ENCODE results near the gene GPR6. TPM values are rescaled to one million over a fixed set of nuclear protein-coding genes. Genes with fewer than 3 reads are reported as not detected.

The GPR6 gene
- total and polyA plus RNA-seq, 7 donors, result not detected

DNA sequence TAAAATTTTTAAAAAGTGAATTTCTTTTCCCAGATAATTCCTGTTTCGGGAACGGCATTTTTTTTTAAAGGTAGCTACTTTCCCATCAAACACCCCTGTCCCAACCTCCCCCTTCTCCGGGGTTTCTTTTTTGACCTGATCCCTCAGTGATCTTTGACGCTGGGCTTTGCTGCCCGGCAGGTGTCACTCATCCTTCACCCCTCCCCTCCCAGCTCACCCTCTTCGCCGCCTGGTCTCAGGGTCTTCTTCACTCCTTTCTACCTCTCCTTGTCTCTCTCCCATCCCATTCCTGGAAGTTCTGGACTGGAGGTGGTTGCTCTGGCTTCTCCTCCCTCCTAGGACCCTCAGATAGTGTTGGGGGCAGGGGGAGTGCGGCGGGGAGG lies 329 bp upstream of the GPR6 start:
- DNase-seq, result no peak
- WGBS, 2 donors, result 19 to 35% methylated on average over 9 of the region's 9 CpGs
- Histone ChIP-seq H3K36me3 (no peaks in the 10 kb centered on the region), H3K27ac (no peak overlapping the region), H3K4me3 (no peak overlapping the region), H3K9me3 (no peaks in the 10 kb centered on the region), H3K4me1 (no peaks in the 10 kb centered on the region), H3K27me3 (peaks cover 11 to 46% (median 31%) of the 10 kb centered on the region in 3 donors)
- no peak for TF ChIP-seq POLR2AphosphoS5 (IDR thresholded peaks at IDR 0.05)
- TF ChIP-seq EP300 (IDR thresholded peaks at IDR 0.05), result no peak
- intact Hi-C loops (cut with DNase I), result no loop called here

DNA sequence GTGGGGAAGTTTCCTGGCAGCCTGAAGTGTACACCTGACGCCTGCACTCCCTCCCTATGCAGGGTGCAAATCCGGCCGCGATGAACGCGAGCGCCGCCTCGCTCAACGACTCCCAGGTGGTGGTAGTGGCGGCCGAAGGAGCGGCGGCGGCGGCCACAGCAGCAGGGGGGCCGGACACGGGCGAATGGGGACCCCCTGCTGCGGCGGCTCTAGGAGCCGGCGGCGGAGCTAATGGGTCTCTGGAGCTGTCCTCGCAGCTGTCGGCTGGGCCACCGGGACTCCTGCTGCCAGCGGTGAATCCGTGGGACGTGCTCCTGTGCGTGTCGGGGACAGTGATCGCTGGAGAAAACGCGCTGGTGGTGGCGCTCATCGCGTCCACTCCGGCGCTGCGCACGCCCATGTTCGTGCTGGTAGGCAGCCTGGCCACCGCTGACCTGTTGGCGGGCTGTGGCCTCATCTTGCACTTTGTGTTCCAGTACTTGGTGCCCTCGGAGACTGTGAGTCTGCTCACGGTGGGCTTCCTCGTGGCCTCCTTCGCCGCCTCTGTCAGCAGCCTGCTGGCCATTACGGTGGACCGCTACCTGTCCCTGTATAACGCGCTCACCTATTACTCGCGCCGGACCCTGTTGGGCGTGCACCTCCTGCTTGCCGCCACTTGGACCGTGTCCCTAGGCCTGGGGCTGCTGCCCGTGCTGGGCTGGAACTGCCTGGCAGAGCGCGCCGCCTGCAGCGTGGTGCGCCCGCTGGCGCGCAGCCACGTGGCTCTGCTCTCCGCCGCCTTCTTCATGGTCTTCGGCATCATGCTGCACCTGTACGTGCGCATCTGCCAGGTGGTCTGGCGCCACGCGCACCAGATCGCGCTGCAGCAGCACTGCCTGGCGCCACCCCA lies 1.2 kb downstream of the GPR6 start:
- H3K27ac ChIP-seq, result no peak overlapping the region
- no peak for TF ChIP-seq POLR2AphosphoS5 (IDR thresholded peaks at IDR 0.05)
- no peak for TF ChIP-seq EP300 (IDR thresholded peaks at IDR 0.05)
- no peak for TF ChIP-seq POLR2A (IDR thresholded peaks at IDR 0.05)
- TF ChIP-seq, protein P1, sequence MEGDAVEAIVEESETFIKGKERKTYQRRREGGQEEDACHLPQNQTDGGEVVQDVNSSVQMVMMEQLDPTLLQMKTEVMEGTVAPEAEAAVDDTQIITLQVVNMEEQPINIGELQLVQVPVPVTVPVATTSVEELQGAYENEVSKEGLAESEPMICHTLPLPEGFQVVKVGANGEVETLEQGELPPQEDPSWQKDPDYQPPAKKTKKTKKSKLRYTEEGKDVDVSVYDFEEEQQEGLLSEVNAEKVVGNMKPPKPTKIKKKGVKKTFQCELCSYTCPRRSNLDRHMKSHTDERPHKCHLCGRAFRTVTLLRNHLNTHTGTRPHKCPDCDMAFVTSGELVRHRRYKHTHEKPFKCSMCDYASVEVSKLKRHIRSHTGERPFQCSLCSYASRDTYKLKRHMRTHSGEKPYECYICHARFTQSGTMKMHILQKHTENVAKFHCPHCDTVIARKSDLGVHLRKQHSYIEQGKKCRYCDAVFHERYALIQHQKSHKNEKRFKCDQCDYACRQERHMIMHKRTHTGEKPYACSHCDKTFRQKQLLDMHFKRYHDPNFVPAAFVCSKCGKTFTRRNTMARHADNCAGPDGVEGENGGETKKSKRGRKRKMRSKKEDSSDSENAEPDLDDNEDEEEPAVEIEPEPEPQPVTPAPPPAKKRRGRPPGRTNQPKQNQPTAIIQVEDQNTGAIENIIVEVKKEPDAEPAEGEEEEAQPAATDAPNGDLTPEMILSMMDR (IDR thresholded peaks at IDR 0.05), result no peak
- intact Hi-C loops (cut with DNase I), result no loop called here
- no peak overlapping the region for H3K4me3 ChIP-seq
- no peak for DNase-seq
- 16 to 41% methylated on average over 81 of the region's 81 CpGs for WGBS, 2 donors
- no peaks in the 10 kb centered on the region for H3K9me3 ChIP-seq
- peaks cover 11 to 46% (median 31%) of the 10 kb centered on the region in 3 donors for H3K27me3 ChIP-seq
- H3K4me1 ChIP-seq, result no peaks in the 10 kb centered on the region
- H3K36me3 ChIP-seq, result no peaks in the 10 kb centered on the region

DNA sequence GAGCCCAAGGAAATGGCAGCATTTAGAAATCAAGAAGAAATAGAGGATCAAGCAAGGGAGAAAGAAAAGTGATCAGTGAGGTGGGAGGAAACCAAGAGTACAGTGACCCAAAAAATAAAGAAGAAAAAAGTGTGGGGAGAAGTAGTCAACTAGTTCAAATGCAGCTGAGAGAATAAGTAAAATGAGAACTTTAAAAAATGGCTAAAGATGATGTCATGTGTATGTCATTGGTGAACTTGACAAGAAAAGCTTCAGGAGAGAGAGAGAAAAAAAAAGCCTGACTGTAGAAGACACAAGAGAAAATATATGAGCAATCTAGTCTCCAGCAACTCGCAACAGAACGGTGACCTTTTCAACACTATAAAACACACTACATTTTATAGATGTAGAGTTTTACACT lies 6.3 kb downstream of the GPR6 start:
- no peak for DNase-seq
- WGBS, 2 donors, result 81 to 85% methylated on average over 2 of the region's 2 CpGs
- TF ChIP-seq, protein P1 (IDR thresholded peaks at IDR 0.05), result no peak
- TF ChIP-seq EP300 (IDR thresholded peaks at IDR 0.05) (no peak), POLR2A (IDR thresholded peaks at IDR 0.05) (no peak), POLR2AphosphoS5 (IDR thresholded peaks at IDR 0.05) (no peak)
- Histone ChIP-seq H3K27me3 (peaks cover 5 to 15% (median 10%) of the 10 kb centered on the region in 3 donors), H3K4me3 (no peak overlapping the region), H3K36me3 (no peaks in the 10 kb centered on the region), H3K4me1 (no peaks in the 10 kb centered on the region), H3K9me3 (no peaks in the 10 kb centered on the region), H3K27ac (no peak overlapping the region)
- intact Hi-C loops (cut with DNase I), result no loop called here

DNA sequence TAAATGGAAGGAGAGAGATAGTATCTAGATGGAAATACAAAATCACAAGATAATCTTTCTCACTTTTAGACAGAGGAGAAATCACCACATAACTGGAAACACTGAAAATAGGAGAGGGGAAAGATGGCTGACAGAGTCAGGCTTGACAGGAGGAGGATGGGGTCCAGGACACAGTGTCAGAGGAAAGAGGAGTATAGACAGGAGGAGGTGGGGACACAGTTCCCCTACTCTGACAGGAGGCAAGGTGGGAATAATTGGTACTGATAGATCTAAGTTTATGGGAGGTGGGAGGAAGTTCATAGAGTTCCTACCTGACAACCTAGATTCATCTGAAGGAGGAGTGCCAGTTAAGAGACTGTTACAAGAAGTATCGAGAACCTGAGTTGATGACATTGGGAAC lies 9.1 kb downstream of the GPR6 start:
- no peaks in the 10 kb centered on the region for H3K9me3 ChIP-seq
- intact Hi-C loops (cut with DNase I), result no loop called here
- no peak for DNase-seq
- 91 to 92% methylated on average over 1 of the region's 1 CpG for WGBS, 2 donors
- no peak overlapping the region for H3K27ac ChIP-seq
- TF ChIP-seq EP300 (IDR thresholded peaks at IDR 0.05) (no peak), POLR2A (IDR thresholded peaks at IDR 0.05) (no peak), POLR2AphosphoS5 (IDR thresholded peaks at IDR 0.05) (no peak)
- TF ChIP-seq, protein P1 (IDR thresholded peaks at IDR 0.05), result no peak
- H3K36me3 ChIP-seq, result no peaks in the 10 kb centered on the region
- no peak overlapping the region for H3K4me3 ChIP-seq
- no peaks in the 10 kb centered on the region for H3K27me3 ChIP-seq
- no peaks in the 10 kb centered on the region for H3K4me1 ChIP-seq

DNA sequence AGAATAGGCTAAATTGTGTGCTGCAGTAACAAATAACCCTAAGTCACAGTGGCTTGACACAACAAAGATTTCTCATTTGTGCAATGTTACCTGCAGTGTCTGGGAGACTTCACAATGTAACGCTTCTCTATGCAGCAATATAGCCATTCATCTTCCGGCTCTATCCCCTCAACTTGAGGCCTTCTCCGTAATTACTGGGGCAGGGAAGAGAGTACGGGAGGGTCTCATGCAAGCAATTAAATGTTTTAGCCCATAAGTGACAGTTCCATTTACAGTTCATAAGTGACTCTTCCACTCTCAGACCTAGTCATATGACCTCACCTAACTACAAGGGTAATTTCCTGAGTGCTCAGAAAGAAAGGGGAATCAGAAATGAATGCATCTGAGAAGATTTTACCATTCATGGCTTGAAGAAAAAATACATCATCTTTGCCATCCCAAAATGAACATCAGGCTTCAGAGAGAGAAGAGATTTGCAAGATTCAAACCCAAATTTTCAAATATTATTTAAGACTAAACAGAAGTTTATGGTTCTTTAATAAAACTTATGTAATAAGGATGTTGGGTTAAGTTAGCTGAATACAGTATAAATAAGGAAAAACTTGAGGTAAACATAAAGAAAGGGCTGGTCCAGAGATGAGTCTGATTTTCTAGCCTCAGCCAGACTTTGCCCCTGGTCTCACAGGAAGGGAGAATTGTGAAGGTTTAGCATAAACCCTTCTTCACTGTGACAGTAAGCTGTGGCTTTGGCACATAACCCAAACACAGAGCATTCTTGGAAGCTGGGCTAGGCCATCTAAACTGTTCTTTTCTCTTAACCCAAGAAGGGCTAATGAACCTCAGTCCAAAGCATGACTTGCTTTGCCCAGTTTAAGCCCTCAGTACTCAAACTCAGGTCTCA lies 13.3 kb downstream of the GPR6 start:
- H3K9me3 ChIP-seq, result no peaks in the 10 kb centered on the region
- TF ChIP-seq, protein P1 (IDR thresholded peaks at IDR 0.05), result no peak
- TF ChIP-seq POLR2AphosphoS5 (IDR thresholded peaks at IDR 0.05) (no peak), EP300 (IDR thresholded peaks at IDR 0.05) (no peak), POLR2A (IDR thresholded peaks at IDR 0.05) (no peak)
- no peak overlapping the region for H3K27ac ChIP-seq
- no peak overlapping the region for H3K4me3 ChIP-seq
- H3K27me3 ChIP-seq, result no peaks in the 10 kb centered on the region
- H3K4me1 ChIP-seq, result no peaks in the 10 kb centered on the region
- intact Hi-C loops (cut with DNase I), result no loop called here
- WGBS, 2 donors, result 86 to 89% methylated on average over 4 of the region's 4 CpGs
- no peak for DNase-seq
- H3K36me3 ChIP-seq, result no peaks in the 10 kb centered on the region

Measured in sigmoid colon (tissue), 7 donors.